GM23248 (cell line): ENCODE measurements around the gene AAMP.

ENCODE experiments used
- EZH2 ChIP-seq: fragments of 200-600 bp; sonication (generic); IDR thresholded peaks from 2 replicates; pipeline ENCODE4 v1.6.1; 2018; ENCODE audit warnings: antibody characterized with exemption, mild to moderate bottlenecking; ENCODE audit not compliant: insufficient read depth, poor library complexity, severe bottlenecking
- EZH2phosphoT487 ChIP-seq: fragments of 200-600 bp; sonication (generic); IDR thresholded peaks from 2 replicates; pipeline ENCODE4 v1.6.1; 2018; ENCODE audit warnings: antibody characterized with exemption, moderate library complexity, mild to moderate bottlenecking, low read depth; ENCODE audit not compliant: insufficient read depth

- TF ChIP-seq EZH2 = no peak
- no peak for TF ChIP-seq EZH2phosphoT487
These were observed 8.0 kb upstream of the AAMP start for GRCh38 chr2:218277921-218278320.
